ENCODE data around the gene DYSF. TPM values are rescaled to one million over a fixed set of nuclear protein-coding genes. Genes with fewer than 3 reads are reported as not detected.

DYSF gene
- total and polyA plus RNA-seq, 2 donors (not counting 3 experiments of a cell fraction or from before 2014, with no cell fraction given) = 50.9 to 152 TPM

DNA sequence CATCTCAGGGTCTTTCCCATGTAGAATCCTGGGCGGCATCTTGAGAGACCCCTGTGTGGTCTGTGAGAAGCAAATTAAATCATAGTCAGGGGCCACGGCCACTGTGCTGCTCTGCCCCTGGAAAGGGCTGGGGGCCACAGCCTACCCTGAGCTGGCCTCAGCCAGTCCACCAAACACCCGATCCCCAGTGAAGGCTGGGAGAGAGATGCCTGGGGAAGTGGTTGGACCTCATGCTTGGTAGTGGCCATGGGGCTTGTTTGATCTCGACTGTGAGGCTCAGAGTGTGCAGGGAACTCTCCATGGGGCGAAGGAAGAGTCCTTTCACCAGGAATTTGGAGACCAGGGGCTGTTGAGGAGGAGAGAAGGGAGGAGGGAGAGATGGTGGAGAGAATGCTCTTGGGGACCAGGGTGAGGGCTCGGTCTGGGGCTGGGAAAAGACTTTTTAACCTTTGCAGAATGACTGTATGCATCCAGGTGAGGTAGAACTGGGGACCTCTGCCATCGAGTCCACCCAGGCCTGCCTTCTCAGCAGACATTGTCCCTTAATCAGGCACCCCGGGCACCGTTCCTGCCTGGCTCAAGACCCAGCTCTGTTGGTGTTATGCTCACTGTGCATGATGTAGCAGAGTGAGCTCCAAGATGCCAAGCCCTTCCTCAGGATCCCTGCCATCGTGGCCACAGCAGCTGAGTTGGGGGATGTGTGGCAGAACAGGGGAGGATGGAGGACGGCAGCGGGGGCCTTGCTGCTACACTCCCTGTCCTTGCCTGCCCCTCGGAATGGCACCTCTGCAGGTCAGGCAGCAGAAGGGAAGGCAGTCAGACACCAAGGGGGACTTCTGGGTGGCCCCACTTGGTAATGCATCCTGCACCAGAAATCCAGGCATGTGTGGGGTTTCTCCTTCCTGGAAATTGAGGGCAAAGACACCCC lies 249.9 kb downstream of the DYSF start:
- Histone ChIP-seq H3K4me3 (replicated peaks in 1 of 3; ENCODE audit: insufficient read depth in 1 of 3, low read depth in 1 of 3, low read length in 3 of 3) (no peak overlapping the region), H3K79me2 (ENCODE audit: control insufficient read depth, insufficient read depth, low read length) (no peaks in the 10 kb centered on the region)
- CTCF ChIA-PET = interaction anchor here (1.4 kb wide), 1 partner anchor 20 kb away, joined by 3 read pairs; no protein-coding TSS in a partner anchor

More for the DNA sequence above, 249.9 kb downstream of the DYSF start:
- Histone ChIP-seq H3K9me1 (replicated peaks; ENCODE audit: control insufficient read depth, extremely low read depth, insufficient read depth, low read length) (no peaks in the 10 kb centered on the region), H2AFZ (ENCODE audit: low read depth, low read length) (no peak overlapping the region), H3K36me3 (ENCODE audit: control insufficient read depth in 2 of 2, extremely low read depth in 1 of 2, insufficient read depth in 2 of 2, low read length in 2 of 2) (no peaks in the 10 kb centered on the region), H3K4me1 (ENCODE audit: control insufficient read depth, extremely low read depth, insufficient read depth, low read length) (no peaks in the 10 kb centered on the region), H3K9ac (replicated peaks; ENCODE audit: extremely low read depth, insufficient read depth, low read length) (no peak overlapping the region), H3K27ac (ENCODE audit: insufficient read depth, low read depth, low read length) (no peak overlapping the region), H4K20me1 (replicated peaks; ENCODE audit: control insufficient read depth, extremely low read depth, insufficient read depth, low read length) (no peaks in the 10 kb centered on the region), H3K27me3 (ENCODE audit: control insufficient read depth in 2 of 2, insufficient read depth in 2 of 2, low read length in 2 of 2) (peaks cover 0 to 4% of the 10 kb centered on the region in 2 experiments), H3K4me2 (ENCODE audit: insufficient read depth, low read length) (no peak overlapping the region), H3K9me3 (replicated peaks; ENCODE audit: control insufficient read depth, insufficient read depth, low read length) (no peaks in the 10 kb centered on the region)
- BruUV-seq (replicated peaks) = no TSS peak
- POLR2A ChIA-PET = no interaction called here
- intact Hi-C loops (cut with micrococcal nuclease) (loop anchor here (1.0 kb wide), 1 partner anchor 36 kb away; no protein-coding TSS in a partner anchor), dilution Hi-C loops (cut with MboI; ENCODE audit: extremely low pct_ligation_motif_present, low sequenced_read_pairs) (no loop called here)
- no peak for TF ChIP-seq POLR2AphosphoS5 (IDR thresholded peaks at IDR 0.05; ENCODE audit: insufficient read depth, low read depth, low read length)
- no peak for TF ChIP-seq FOS (IDR thresholded peaks at IDR 0.05; ENCODE audit: borderline replicate concordance, insufficient read depth, low read length)
- TF ChIP-seq, protein P1, sequence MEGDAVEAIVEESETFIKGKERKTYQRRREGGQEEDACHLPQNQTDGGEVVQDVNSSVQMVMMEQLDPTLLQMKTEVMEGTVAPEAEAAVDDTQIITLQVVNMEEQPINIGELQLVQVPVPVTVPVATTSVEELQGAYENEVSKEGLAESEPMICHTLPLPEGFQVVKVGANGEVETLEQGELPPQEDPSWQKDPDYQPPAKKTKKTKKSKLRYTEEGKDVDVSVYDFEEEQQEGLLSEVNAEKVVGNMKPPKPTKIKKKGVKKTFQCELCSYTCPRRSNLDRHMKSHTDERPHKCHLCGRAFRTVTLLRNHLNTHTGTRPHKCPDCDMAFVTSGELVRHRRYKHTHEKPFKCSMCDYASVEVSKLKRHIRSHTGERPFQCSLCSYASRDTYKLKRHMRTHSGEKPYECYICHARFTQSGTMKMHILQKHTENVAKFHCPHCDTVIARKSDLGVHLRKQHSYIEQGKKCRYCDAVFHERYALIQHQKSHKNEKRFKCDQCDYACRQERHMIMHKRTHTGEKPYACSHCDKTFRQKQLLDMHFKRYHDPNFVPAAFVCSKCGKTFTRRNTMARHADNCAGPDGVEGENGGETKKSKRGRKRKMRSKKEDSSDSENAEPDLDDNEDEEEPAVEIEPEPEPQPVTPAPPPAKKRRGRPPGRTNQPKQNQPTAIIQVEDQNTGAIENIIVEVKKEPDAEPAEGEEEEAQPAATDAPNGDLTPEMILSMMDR (IDR thresholded peaks at IDR 0.05; ENCODE audit: extremely low read depth in 1 of 2, insufficient read depth in 1 of 2, low read depth in 1 of 2, low read length in 2 of 2) = no peak
- TF ChIP-seq POLR2A (IDR thresholded peaks at IDR 0.05; ENCODE audit: low read depth, low read length) = no peak
- no peak for TF ChIP-seq EZH2 (IDR thresholded peaks at IDR 0.05; ENCODE audit: borderline replicate concordance, low read depth, low read length, severe bottlenecking)
- no peak for TF ChIP-seq MAX (IDR thresholded peaks at IDR 0.05; ENCODE audit: insufficient read depth, insufficient read length)
- TF ChIP-seq MYC (IDR thresholded peaks at IDR 0.05; ENCODE audit: low read depth, low read length) = no peak
- TF ChIP-seq GATA2 (IDR thresholded peaks at IDR 0.05; ENCODE audit: insufficient read depth, insufficient read length, low read depth, low read length) = no peak
- no peak for TF ChIP-seq JUN (IDR thresholded peaks at IDR 0.05; ENCODE audit: borderline replicate concordance, insufficient read depth, insufficient read length, low read depth)
- no peak for DNase-seq (ENCODE audit: low read depth, low spot score)
- no peak for FAIRE-seq

Data from endothelial cell of umbilical vein (primary cell).